Measurements from ENCODE around the gene ABCC2.

The ABCC2 gene

GRCh38 chr10:99787311-99787710 is 4.9 kb downstream of the ABCC2 start:
- Histone ChIP-seq H3K4me1 (ENCODE audit: low read length) (no peaks in the 10 kb centered on the region), H4K20me1 (ENCODE audit: insufficient read depth, low read length) (no peaks in the 10 kb centered on the region), H3K9me3 (ENCODE audit: insufficient read depth, low read length) (no peaks in the 10 kb centered on the region), H3K4me3 (ENCODE audit: low read length) (no peak overlapping the region), H3K4me2 (ENCODE audit: low read length) (no peak overlapping the region), H3K36me3 (replicated peaks; ENCODE audit: low read depth, low read length) (no peaks in the 10 kb centered on the region), H3K79me2 (ENCODE audit: low read length) (no peaks in the 10 kb centered on the region), H3K27ac (ENCODE audit: low read length) (no peak overlapping the region), H3K9ac (ENCODE audit: low read length) (no peak overlapping the region), H2AFZ (ENCODE audit: low read depth, low read length) (no peak overlapping the region), H3K27me3 (ENCODE audit: low read depth, low read length) (no peaks in the 10 kb centered on the region)
- TF ChIP-seq CTCF (IDR thresholded peaks at IDR 0.05; ENCODE audit: low read depth, low read length), result no peak
- TF ChIP-seq EZH2phosphoT487 (IDR thresholded peaks at IDR 0.05; ENCODE audit: low read depth), result no peak

- Histone ChIP-seq H3K9me3 (ENCODE audit: insufficient read depth, low read length) (no peaks in the 10 kb centered on the region), H3K27ac (ENCODE audit: low read length) (no peak overlapping the region), H2AFZ (ENCODE audit: low read depth, low read length) (no peak overlapping the region), H3K79me2 (ENCODE audit: low read length) (no peaks in the 10 kb centered on the region), H3K9ac (ENCODE audit: low read length) (no peak overlapping the region), H3K4me2 (ENCODE audit: low read length) (no peak overlapping the region), H3K27me3 (ENCODE audit: low read depth, low read length) (no peaks in the 10 kb centered on the region), H4K20me1 (ENCODE audit: insufficient read depth, low read length) (no peaks in the 10 kb centered on the region), H3K4me3 (ENCODE audit: low read length) (no peak overlapping the region), H3K4me1 (ENCODE audit: low read length) (no peaks in the 10 kb centered on the region), H3K36me3 (replicated peaks; ENCODE audit: low read depth, low read length) (no peaks in the 10 kb centered on the region)
- no peak for TF ChIP-seq EZH2phosphoT487 (IDR thresholded peaks at IDR 0.05; ENCODE audit: low read depth)
These were observed 5.5 kb downstream of the ABCC2 start for GRCh38 chr10:99787782-99788445.

GRCh38 chr10:99788598-99789256 is 6.3 kb downstream of the ABCC2 start:
- Histone ChIP-seq H3K27me3 (ENCODE audit: low read depth, low read length) (no peaks in the 10 kb centered on the region), H3K27ac (ENCODE audit: low read length) (no peak overlapping the region), H3K4me3 (ENCODE audit: low read length) (no peak overlapping the region), H3K4me1 (ENCODE audit: low read length) (no peaks in the 10 kb centered on the region), H3K79me2 (ENCODE audit: low read length) (no peaks in the 10 kb centered on the region), H3K9ac (ENCODE audit: low read length) (no peak overlapping the region), H3K4me2 (ENCODE audit: low read length) (no peak overlapping the region), H3K9me3 (ENCODE audit: insufficient read depth, low read length) (no peaks in the 10 kb centered on the region), H2AFZ (ENCODE audit: low read depth, low read length) (no peak overlapping the region), H4K20me1 (ENCODE audit: insufficient read depth, low read length) (no peaks in the 10 kb centered on the region), H3K36me3 (replicated peaks; ENCODE audit: low read depth, low read length) (no peaks in the 10 kb centered on the region)
- no peak for TF ChIP-seq CTCF (IDR thresholded peaks at IDR 0.05; ENCODE audit: low read depth, low read length)
- no peak for TF ChIP-seq EZH2phosphoT487 (IDR thresholded peaks at IDR 0.05; ENCODE audit: low read depth)

GRCh38 chr10:99791831-99792230 is 9.4 kb downstream of the ABCC2 start:
- Histone ChIP-seq H3K4me3 (ENCODE audit: low read length) (no peak overlapping the region), H3K9me3 (ENCODE audit: insufficient read depth, low read length) (no peaks in the 10 kb centered on the region), H3K36me3 (replicated peaks; ENCODE audit: low read depth, low read length) (no peaks in the 10 kb centered on the region), H3K27me3 (ENCODE audit: low read depth, low read length) (no peaks in the 10 kb centered on the region), H3K27ac (ENCODE audit: low read length) (no peak overlapping the region), H4K20me1 (ENCODE audit: insufficient read depth, low read length) (no peaks in the 10 kb centered on the region), H3K9ac (ENCODE audit: low read length) (no peak overlapping the region), H3K4me1 (ENCODE audit: low read length) (no peaks in the 10 kb centered on the region), H2AFZ (ENCODE audit: low read depth, low read length) (no peak overlapping the region), H3K4me2 (ENCODE audit: low read length) (no peak overlapping the region), H3K79me2 (ENCODE audit: low read length) (no peaks in the 10 kb centered on the region)
- TF ChIP-seq CTCF (IDR thresholded peaks at IDR 0.05; ENCODE audit: low read depth, low read length) (no peak), EZH2phosphoT487 (IDR thresholded peaks at IDR 0.05; ENCODE audit: low read depth) (no peak)

Data from OCI-LY3 (cell line).